ENCODE results near the gene RNU5D-1.
"Not testable (repeated sequence)": the region's sequence is repeated elsewhere in the genome, so short reads cannot be mapped to it uniquely, and the experiment has no call there.

The RNU5D-1 gene

DNA sequence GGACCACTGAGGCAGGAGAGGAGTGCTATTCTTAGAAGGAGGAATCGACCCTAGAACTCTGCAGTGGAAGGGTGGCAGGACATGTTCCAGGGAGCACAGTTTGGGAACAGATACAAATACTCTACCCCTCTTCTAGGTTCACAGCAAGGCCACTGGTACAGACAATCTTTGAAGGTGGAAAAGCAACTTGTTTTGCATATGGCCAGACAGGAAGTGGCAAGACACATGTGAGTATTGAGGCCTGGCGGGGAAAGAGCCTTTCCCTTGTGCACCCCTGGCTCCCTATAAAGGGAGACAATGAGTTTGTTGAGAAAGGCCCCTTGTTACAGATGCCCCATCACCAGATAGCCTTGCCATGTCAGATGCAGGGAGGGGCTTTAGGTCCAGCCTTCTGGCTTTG is 26.4 kb upstream of the RNU5D-1 start:
- no peak overlapping the region for H3K27ac ChIP-seq
- no peaks in the 10 kb centered on the region for H3K27me3 ChIP-seq (replicated peaks)
- H3K36me3 ChIP-seq (replicated peaks), result peaks cover 9% of the 10 kb centered on the region
- TF ChIP-seq, protein P1, sequence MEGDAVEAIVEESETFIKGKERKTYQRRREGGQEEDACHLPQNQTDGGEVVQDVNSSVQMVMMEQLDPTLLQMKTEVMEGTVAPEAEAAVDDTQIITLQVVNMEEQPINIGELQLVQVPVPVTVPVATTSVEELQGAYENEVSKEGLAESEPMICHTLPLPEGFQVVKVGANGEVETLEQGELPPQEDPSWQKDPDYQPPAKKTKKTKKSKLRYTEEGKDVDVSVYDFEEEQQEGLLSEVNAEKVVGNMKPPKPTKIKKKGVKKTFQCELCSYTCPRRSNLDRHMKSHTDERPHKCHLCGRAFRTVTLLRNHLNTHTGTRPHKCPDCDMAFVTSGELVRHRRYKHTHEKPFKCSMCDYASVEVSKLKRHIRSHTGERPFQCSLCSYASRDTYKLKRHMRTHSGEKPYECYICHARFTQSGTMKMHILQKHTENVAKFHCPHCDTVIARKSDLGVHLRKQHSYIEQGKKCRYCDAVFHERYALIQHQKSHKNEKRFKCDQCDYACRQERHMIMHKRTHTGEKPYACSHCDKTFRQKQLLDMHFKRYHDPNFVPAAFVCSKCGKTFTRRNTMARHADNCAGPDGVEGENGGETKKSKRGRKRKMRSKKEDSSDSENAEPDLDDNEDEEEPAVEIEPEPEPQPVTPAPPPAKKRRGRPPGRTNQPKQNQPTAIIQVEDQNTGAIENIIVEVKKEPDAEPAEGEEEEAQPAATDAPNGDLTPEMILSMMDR (IDR thresholded peaks at IDR 0.05; ENCODE audit: low read depth, low read length, missing control alignments), result no peak
- no peak overlapping the region for H3K4me3 ChIP-seq (ENCODE audit: low read depth, low read length)
- in situ Hi-C loops (cut with HindIII; ENCODE audit: low pct_ligation_motif_present, low sequenced_read_pairs), result no loop called here
- no peak for DNase-seq

DNA sequence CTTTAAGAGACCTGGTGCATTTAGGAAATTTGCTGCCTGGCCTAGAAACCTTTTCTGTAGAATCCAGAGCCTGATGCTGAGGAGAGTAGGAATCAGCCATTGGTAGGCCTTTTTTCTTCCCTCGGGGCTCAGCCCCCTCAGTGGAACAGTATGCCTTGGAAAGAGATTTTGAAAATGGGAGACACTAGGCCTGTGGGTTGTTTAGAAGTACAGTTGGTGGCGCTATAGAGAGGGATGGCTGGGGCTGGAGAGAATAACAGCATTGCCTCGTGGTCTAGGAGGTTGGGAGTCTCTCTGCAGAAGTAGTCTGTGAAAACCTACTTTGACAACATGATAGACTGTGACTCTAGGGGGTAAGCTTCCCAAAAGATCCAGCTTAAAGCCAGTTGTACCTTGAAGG is 16.9 kb upstream of the RNU5D-1 start:
- Histone ChIP-seq H3K27me3 (replicated peaks) (no peaks in the 10 kb centered on the region), H3K27ac (no peak overlapping the region), H3K36me3 (replicated peaks) (peaks cover 4% of the 10 kb centered on the region), H3K4me3 (ENCODE audit: low read depth, low read length) (no peak overlapping the region)
- in situ Hi-C loops (cut with HindIII; ENCODE audit: low pct_ligation_motif_present, low sequenced_read_pairs), result no loop called here
- DNase-seq, result no peak
- TF ChIP-seq, protein P1 (IDR thresholded peaks at IDR 0.05; ENCODE audit: low read depth, low read length, missing control alignments), result peak; percentile 4

DNA sequence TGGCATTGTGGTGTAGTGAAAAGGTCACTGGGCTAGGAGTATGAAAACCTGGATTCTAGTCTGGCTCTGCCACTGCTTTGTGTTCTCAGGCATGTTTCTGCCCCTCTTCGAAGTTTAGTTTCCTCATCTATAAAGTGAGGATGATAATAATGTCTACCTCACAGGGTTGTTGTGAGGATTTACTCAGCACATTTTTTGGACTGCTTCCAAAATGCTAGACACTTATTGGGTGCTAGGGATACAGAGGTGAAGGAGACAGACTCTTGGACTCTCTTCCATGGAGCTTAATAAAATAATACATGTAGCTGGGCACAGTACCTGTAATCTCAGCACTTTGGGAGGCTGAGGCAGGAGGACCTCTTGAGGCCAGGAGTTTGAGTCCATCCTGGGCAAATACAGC is 12.2 kb upstream of the RNU5D-1 start:
- no peaks in the 10 kb centered on the region for H3K27me3 ChIP-seq (replicated peaks)
- no peak for DNase-seq
- no peak overlapping the region for H3K4me3 ChIP-seq (ENCODE audit: low read depth, low read length)
- no peaks in the 10 kb centered on the region for H3K36me3 ChIP-seq (replicated peaks)
- H3K27ac ChIP-seq, result no peak overlapping the region
- TF ChIP-seq, protein P1 (IDR thresholded peaks at IDR 0.05; ENCODE audit: low read depth, low read length, missing control alignments), result no peak
- in situ Hi-C loops (cut with HindIII; ENCODE audit: low pct_ligation_motif_present, low sequenced_read_pairs), result no loop called here

DNA sequence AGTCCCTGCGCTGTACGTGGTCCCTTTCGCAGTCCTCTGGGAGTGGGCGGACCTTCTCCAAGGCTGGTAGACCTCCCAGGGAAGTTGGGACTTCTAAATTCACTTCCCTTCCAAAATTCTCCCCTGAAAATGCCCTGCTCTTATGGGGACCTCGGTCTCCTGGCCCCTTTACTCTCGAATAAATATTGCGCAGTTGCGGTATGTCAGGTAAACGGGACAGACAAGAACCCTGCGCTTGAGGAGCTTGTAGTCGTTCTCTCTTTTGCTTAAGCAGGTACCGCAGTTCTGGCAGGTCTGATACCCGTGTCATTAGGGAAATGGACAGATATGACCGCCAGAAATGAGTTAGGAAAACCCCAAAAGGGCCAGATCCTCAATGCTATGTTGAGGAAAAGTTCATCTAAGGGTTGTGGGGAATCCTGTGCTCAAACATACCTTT is 9.2 kb upstream of the RNU5D-1 start:
- TF ChIP-seq, protein P1 (IDR thresholded peaks at IDR 0.05; ENCODE audit: low read depth, low read length, missing control alignments), result no peak
- no peak for DNase-seq
- in situ Hi-C loops (cut with HindIII; ENCODE audit: low pct_ligation_motif_present, low sequenced_read_pairs), result no loop called here

DNA sequence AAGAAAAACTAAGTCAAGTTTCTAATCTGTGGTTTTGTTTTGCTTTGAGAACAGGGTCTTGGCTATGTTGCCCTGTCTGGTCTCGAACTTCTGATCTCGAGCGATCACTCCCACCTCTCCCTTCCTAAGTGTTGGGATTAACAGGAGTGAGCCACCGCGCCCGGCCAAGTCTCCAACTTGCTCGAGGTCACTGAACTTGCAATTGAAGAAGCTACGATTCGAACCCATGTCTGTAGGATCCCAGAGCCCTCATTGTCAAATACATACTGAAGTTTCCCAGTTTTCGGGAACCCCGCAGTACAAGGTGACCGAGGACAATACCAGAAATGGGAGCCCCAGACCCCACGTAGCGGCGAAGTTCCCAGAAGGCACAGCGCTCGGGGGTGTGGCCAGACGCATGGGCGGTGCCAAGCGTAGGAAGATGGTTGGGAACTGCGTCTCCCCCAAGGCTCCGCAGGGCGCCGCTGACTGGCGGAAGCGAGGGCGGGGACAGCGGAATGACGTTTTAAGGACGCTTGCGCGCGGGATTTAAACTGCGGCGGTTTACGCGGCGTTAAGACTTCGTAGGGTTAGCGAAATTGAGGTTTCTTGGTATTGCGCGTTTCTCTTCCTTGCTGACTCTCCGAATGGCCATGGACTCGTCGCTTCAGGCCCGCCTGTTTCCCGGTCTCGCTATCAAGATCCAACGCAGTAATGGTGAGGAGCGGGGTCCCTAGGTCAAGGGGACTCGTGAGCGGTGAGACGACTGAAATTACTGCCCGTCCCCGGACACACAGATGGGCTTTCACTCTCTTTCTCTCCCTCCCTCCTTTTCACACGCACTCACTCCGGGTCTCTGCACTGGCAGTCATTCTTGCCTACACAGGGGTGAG is 8.6 kb upstream of the RNU5D-1 start, which contains the start of gene KIF2C:
Gene KIF2C, plus strand, starts transcription at position 531 of the 872 bp plus-strand sequence. Its CDS starts 96 bp downstream, at position 627.
- TF ChIP-seq, protein P1 (IDR thresholded peaks at IDR 0.05; ENCODE audit: low read depth, low read length, missing control alignments), result no peak
- in situ Hi-C loops (cut with HindIII; ENCODE audit: low pct_ligation_motif_present, low sequenced_read_pairs), result no loop called here
- no peaks in the 10 kb centered on the region for H3K36me3 ChIP-seq (replicated peaks)

More for the DNA sequence above, 9.2 kb upstream of the RNU5D-1 start:
- H3K27ac ChIP-seq, result no peak overlapping the region
- no peaks in the 10 kb centered on the region for H3K36me3 ChIP-seq (replicated peaks)
- H3K4me3 ChIP-seq (ENCODE audit: low read depth, low read length), result peak overlapping the region; percentile 89
- no peaks in the 10 kb centered on the region for H3K27me3 ChIP-seq (replicated peaks)

DNA sequence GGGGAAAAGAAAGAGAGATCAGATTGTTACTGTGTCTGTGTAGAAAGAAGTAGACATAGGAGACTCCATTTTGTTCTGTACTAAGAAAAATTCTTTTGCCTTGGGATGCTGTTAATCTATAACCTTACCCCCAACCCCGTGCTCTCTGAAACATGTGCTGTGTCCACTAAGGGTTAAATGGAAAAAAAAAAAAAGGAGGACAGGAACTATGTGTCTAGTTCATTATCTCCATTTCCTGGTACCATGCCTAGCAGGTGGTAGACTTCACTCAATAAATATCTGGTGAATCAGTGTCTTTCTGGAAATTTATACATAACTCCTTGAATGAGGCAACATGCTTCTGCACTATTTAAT is 8.0 kb upstream of the RNU5D-1 start:
- DNase-seq; H3K27me3 ChIP-seq (replicated peaks); in situ Hi-C loops (cut with HindIII; ENCODE audit: low pct_ligation_motif_present, low sequenced_read_pairs); H3K36me3 ChIP-seq (replicated peaks): not testable (repeated sequence)
- peak overlapping the region; percentile 42 for H3K27ac ChIP-seq
- peak overlapping the region; percentile 89 for H3K4me3 ChIP-seq (ENCODE audit: low read depth, low read length)

More for the DNA sequence above, 8.6 kb upstream of the RNU5D-1 start, which contains the start of gene KIF2C:
- peak within 1 kb of the TSS; percentile 89 for H3K4me3 ChIP-seq (ENCODE audit: low read depth, low read length)
- H3K27ac ChIP-seq, result peak within 1 kb of the TSS; percentile 42
- no peaks in the 10 kb centered on the region for H3K27me3 ChIP-seq (replicated peaks)
- peak; percentile 96 for DNase-seq

All from brain microvascular endothelial cell (primary cell).